HG03469 (cell line): ENCODE results near the gene SVOP.

ENCODE experiments used
- ATAC-seq: cut with Tn5 transposase; IDR thresholded peaks from one replicate; pipeline ENCODE4 v1.9.1; 2021; ENCODE audit warnings: mild to moderate bottlenecking, moderate library complexity, moderate number of reproducible peaks; ENCODE audit not compliant: unreplicated experiment

SVOP gene

DNA sequence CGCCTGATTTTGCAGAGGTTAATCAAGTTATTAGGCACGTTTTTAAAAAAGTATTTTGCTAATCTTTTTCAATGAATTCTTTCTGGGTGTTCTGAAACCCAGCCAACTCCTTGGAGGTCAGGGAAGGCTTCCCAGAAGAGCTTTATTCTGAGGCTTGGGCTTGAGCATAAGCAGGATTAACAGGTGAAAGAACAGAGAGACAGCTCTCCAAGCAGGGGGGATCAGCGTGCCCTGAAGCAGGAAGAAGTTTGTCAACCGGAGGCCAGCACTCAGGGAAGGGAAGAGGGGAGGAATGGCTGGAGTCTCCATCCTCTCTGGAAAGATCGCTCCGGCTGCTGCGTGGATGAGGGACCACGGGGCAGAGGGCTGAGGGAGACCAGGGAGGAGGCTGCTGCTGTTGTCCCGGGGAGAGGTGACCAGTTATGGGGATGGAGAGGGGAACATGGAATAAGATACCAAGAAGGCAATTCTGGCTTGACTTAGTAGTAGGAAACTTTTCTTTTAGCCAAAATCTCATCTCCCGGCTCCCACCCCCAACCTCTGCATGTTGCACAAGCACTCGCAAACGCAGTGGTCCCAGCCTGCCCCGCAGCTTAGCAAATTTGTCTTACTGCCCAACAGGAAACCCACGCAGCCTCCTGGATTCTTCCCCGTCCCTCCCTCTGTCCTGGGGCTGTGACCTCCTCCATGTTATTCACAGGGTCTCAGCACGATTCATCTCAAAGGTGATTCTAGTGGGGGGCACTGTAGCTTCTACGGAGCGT, 162.4 kb downstream of the SVOP start:
- ATAC-seq = no peak
